Measurements from ENCODE around the gene RAP1GAP2. TPM values are rescaled to one million over a fixed set of nuclear protein-coding genes. Genes with fewer than 3 reads are reported as not detected.

RAP1GAP2 gene
- polyA plus RNA-seq, 3 donors: 1.5 to 48.4 (median 6.1) TPM

- H3K9me3 Mint-ChIP-seq: no peaks in the 10 kb centered on the region
- peak overlapping the region in 4 of 7 donors; percentile 6 to 53 (median 35) for H3K27ac Mint-ChIP-seq
- H3K9me3 ChIP-seq (replicated peaks in 1 of 2; ENCODE audit: control insufficient read depth in 1 of 2, insufficient read depth in 1 of 2, low read length in 2 of 2): no peaks in the 10 kb centered on the region
- no peak overlapping the region for H3K9ac ChIP-seq (ENCODE audit: insufficient read depth, low read length, poor library complexity, severe bottlenecking)
- peaks cover 0 to 3% (median 0%) of the 10 kb centered on the region in 3 donors for H3K27me3 Mint-ChIP-seq (ENCODE audit: low read depth in 3 of 3)
- H3K4me3 ChIP-seq (replicated peaks in 1 of 3; ENCODE audit: low read depth in 2 of 3, low read length in 3 of 3): no peak overlapping the region
- no peak overlapping the region for H3K4me3 Mint-ChIP-seq
- H3K36me3 ChIP-seq (replicated peaks in 1 of 2; ENCODE audit: control insufficient read depth in 1 of 2, insufficient read depth in 2 of 2, low read length in 2 of 2): peaks cover 49 to 72% of the 10 kb centered on the region in 2 donors
- H3K79me2 ChIP-seq (ENCODE audit: insufficient read depth, low read length): no peaks in the 10 kb centered on the region
- peaks cover 40% of the 10 kb centered on the region for H4K20me1 ChIP-seq (ENCODE audit: insufficient read depth, low read length)
- 92% methylated on average over 26 of the region's 27 CpGs for WGBS (ENCODE audit: insufficient coverage)
- peaks cover 59 to 73% of the 10 kb centered on the region in 2 donors for H3K36me3 Mint-ChIP-seq
- H3K4me1 Mint-ChIP-seq: peaks cover 16% of the 10 kb centered on the region
- H3K27me3 ChIP-seq (ENCODE audit: control insufficient read depth in 2 of 2, insufficient read depth in 2 of 2, low read length in 2 of 2): no peaks in the 10 kb centered on the region
- no peak overlapping the region for H3K27ac ChIP-seq (ENCODE audit: low read depth in 1 of 2, low read length in 2 of 2)
- no peak overlapping the region for H3K4me2 ChIP-seq (replicated peaks; ENCODE audit: extremely low read depth, low read length, poor library complexity, severe bottlenecking)
- no peak for DNase-seq
- H2AFZ ChIP-seq (ENCODE audit: insufficient read depth, low read depth, low read length, poor library complexity, severe bottlenecking): no peak overlapping the region
- intact Hi-C loops (cut with micrococcal nuclease): no loop called here
- peaks cover 10 to 17% of the 10 kb centered on the region in 2 donors for H3K4me1 ChIP-seq (ENCODE audit: control insufficient read depth in 1 of 2, insufficient read depth in 2 of 2, low read length in 2 of 2)
- TF ChIP-seq CTCF (IDR thresholded peaks at IDR 0.05): no peak
Observed at GRCh38 chr17:3032258-3033247, 236.3 kb downstream of the RAP1GAP2 start.

GRCh38 chr17:3033248-3033640 lies 237.0 kb downstream of the RAP1GAP2 start:
- Histone ChIP-seq H3K9ac (ENCODE audit: insufficient read depth, low read length, poor library complexity, severe bottlenecking) (no peak overlapping the region), H3K4me2 (replicated peaks; ENCODE audit: extremely low read depth, low read length, poor library complexity, severe bottlenecking) (no peak overlapping the region), H4K20me1 (ENCODE audit: insufficient read depth, low read length) (peaks cover 33% of the 10 kb centered on the region), H3K36me3 (replicated peaks in 1 of 2; ENCODE audit: control insufficient read depth in 1 of 2, insufficient read depth in 2 of 2, low read length in 2 of 2) (peaks cover 43 to 65% of the 10 kb centered on the region in 2 donors), H2AFZ (ENCODE audit: insufficient read depth, low read depth, low read length, poor library complexity, severe bottlenecking) (no peak overlapping the region), H3K27ac (ENCODE audit: low read depth in 1 of 2, low read length in 2 of 2) (no peak overlapping the region), H3K9me3 (replicated peaks in 1 of 2; ENCODE audit: control insufficient read depth in 1 of 2, insufficient read depth in 1 of 2, low read length in 2 of 2) (no peaks in the 10 kb centered on the region), H3K4me1 (ENCODE audit: control insufficient read depth in 1 of 2, insufficient read depth in 2 of 2, low read length in 2 of 2) (peaks cover 10 to 17% of the 10 kb centered on the region in 2 donors), H3K27me3 (ENCODE audit: control insufficient read depth in 2 of 2, insufficient read depth in 2 of 2, low read length in 2 of 2) (no peaks in the 10 kb centered on the region), H3K4me3 (replicated peaks in 1 of 3; ENCODE audit: low read depth in 2 of 3, low read length in 3 of 3) (no peak overlapping the region), H3K79me2 (ENCODE audit: insufficient read depth, low read length) (no peaks in the 10 kb centered on the region)
- Mint-ChIP-seq H3K36me3 (peaks cover 52 to 66% of the 10 kb centered on the region in 2 donors), H3K4me3 (no peak overlapping the region), H3K9me3 (no peaks in the 10 kb centered on the region), H3K4me1 (peaks cover 16% of the 10 kb centered on the region), H3K27me3 (ENCODE audit: low read depth in 3 of 3) (peaks cover 0 to 3% (median 0%) of the 10 kb centered on the region in 3 donors), H3K27ac (peak overlapping the region in 1 of 7 donors; percentile 63)
- intact Hi-C loops (cut with micrococcal nuclease): no loop called here
- TF ChIP-seq CTCF (IDR thresholded peaks at IDR 0.05): no peak
- WGBS (ENCODE audit: insufficient coverage): 93% methylated on average over 13 of the region's 15 CpGs
- no peak for DNase-seq

All from CD14-positive monocyte (primary cell).